Adrenal gland (tissue), 12 donors: ENCODE measurements around the gene CFD. TPM values are rescaled to one million over a fixed set of nuclear protein-coding genes. Genes with fewer than 3 reads are reported as not detected.
"Not testable (repeated sequence)": the region's sequence is repeated elsewhere in the genome, so short reads cannot be mapped to it uniquely, and the experiment has no call there.

Source experiments
- DNase-seq, 7 donors: peaks; one replicate each; pipeline ENCODE4 v3.0.0-alpha.2; 2019 to 2020
- H3K27ac ChIP-seq, 5 donors: fragments of 200-600 bp; sonication (generic) in 4 of 5; 1 replicate in 3 of 5; 2 replicates in 2 of 5; pipeline versions ENCODE4 v1.5.1 to v1.8.0; 2016 to 2020; ENCODE audit warnings: mild to moderate bottlenecking in 1 of 5
- H3K27me3 ChIP-seq: fragments of 200-600 bp; 2 replicates; pipeline ENCODE4 v1.8.0; 2021
- H3K36me3 ChIP-seq, 2 donors: fragments of 200-600 bp; replicated peaks in 1 of 2; 1 replicate in 1 of 2; 2 replicates in 1 of 2; pipeline versions ENCODE4 v1.5.1 to v1.8.0; 2018 to 2022
- H3K4me1 ChIP-seq, 2 donors: fragments of 200-600 bp; replicated peaks in 1 of 2; 1 replicate in 1 of 2; 2 replicates in 1 of 2; pipeline versions ENCODE4 v1.5.1 to v1.8.0; 2018 to 2021
- H3K4me3 ChIP-seq, 4 donors: fragments of 200-600 bp; sonication (generic) in 3 of 4; one replicate each; pipeline ENCODE4 v1.5.1; 2016 to 2018
- H3K9me3 ChIP-seq, 3 donors: fragments of 200-600 bp; sonication (generic) in 1 of 3; replicated peaks in 1 of 3; 1 replicate in 2 of 3; 2 replicates in 1 of 3; pipeline versions ENCODE4 v1.5.1 to v1.8.0; 2016 to 2021
- CTCF ChIP-seq, 6 experiments: fragments of 450-650 bp in 4 of 6; fragments of 200-600 bp in 2 of 6; sonication (generic) in 1 of 6; IDR thresholded peaks; 1 replicate in 5 of 6; 2 replicates in 1 of 6; pipeline versions ENCODE4 v1.5.1 to v1.8.0; 2016 to 2021; ENCODE audit warnings: antibody characterized with exemption in 6 of 6, mild to moderate bottlenecking in 2 of 6, moderate library complexity in 1 of 6
- POLR2A ChIP-seq, 2 donors: fragments of 450-650 bp; IDR thresholded peaks; one replicate each; pipeline ENCODE4 v1.6.1; 2017; ENCODE audit warnings: antibody characterized with exemption in 2 of 2, mild to moderate bottlenecking in 2 of 2, moderate library complexity in 1 of 2
- WGBS, 4 donors: extraction: QIAGEN DNeasy Blood & Tissue Kit in 2 of 4; methylation state at CpG; one replicate each; pipeline versions ENCODE4 v1.1.5 to v1.1.7; 2013 to 2017; 5-methylcytosine and 5-hydroxymethylcytosine counted together
- intact Hi-C, 2 donors: fragments of 100-400 bp; cut with DNase I; formaldehyde crosslinking; loops; one replicate each; pipeline versions ENCODE4 v1.14.1 to v1.15.0; 2022 to 2023
- polyA plus RNA-seq, 3 donors: library from polyadenylated mRNA; stranded (reverse); fragments of 200-250 nt in 2 of 3; fragments of 350-450 nt in 1 of 3; fragmentation: Illumina TruSeq in 1 of 3; extraction: RNeasy Lipid Tissue Mini Kit (QIAGEN cat#74804) in 1 of 3; gene quantifications; one replicate each; pipeline ENCODE4 v1.2.3, GENCODE V29; 2013 to 2014
- total RNA-seq, 9 donors: library from RNA; depleted of rRNA in 4 of 9; stranded (reverse); fragments of >200 nt in 4 of 9; fragments of 120-200 nt in 1 of 9; fragmentation: NEBNext Ultra II Directional in 1 of 9; extraction: Animal tissue kit (Norgen Biotek cat#: 25700) in 1 of 9; gene quantifications; one replicate each; pipeline versions ENCODE4 v1.1.0 to v1.2.4, GENCODE V29; 2013 to 2023
- donor health status: healthy with polysubstance abuse.
- donor health status: Bipolar disorder and iron deficiency.
- donor health status: DM: yes; HTN: yes; CAD: no.
- donor health status: DM: no; HTN: no; CAD: no.
- donor health status: DM: no; HTN: no; CAD: no.
- donor health status: DM: yes; HTN: yes; CAD: no.

The CFD gene
- total and polyA plus RNA-seq, 12 donors, result 0.92 to 466 (median 55.1) TPM

GRCh38 chr19:814152-815078, 45.0 kb upstream of the CFD start:
- DNase-seq, result peak in 1 of 7 donors; percentile 35
- Histone ChIP-seq H3K9me3 (no peaks in the 10 kb centered on the region), H3K4me3 (no peak overlapping the region), H3K36me3 (peaks cover 0 to 28% of the 10 kb centered on the region in 2 donors), H3K27ac (no peak overlapping the region), H3K27me3 (no peaks in the 10 kb centered on the region), H3K4me1 (no peaks in the 10 kb centered on the region)
- intact Hi-C loops, result no loop called here
- 88 to 94% (median 89%) methylated on average over 31 to 49 of the region's 49 CpGs for WGBS, 4 donors
- TF ChIP-seq CTCF (IDR thresholded peaks at IDR 0.05) (no peak), POLR2A (IDR thresholded peaks at IDR 0.05) (no peak)

DNA sequence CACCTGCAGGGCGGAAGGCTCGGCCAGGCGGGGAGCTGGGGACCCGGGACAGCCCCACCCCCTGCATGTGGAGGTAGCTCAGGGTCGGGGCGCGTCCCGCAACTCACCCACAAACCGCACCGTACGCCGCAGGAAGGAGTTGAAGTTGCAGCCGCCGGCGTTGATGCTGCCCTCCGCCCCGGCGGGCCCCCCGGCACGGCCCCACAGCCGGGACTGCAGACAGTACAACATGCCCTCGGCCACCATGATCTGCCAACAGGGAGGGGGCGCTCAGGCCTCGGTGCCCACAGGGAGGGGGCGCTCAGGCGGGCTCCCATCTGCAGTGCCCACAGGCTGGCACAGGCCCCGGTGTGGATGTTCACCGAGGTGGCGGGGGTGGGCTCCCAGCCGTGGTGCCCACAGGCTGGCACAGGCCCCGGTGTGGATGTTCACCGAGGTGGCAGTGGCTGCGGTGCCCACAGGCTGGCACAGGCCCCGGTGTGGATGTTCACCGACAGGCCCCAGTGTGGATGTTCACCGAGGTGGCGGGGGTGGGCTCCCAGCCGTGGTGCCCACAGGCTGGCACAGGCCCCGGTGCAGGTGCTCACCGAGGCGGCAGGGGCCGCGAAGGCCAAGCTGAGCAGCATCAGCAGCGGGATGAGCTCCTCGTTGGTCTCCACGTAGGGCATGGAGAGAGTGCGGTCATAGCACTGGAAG, 44.2 kb upstream of the CFD start:
- Histone ChIP-seq H3K9me3 (no peaks in the 10 kb centered on the region), H3K36me3 (peaks cover 0 to 20% of the 10 kb centered on the region in 2 donors), H3K27me3 (no peaks in the 10 kb centered on the region), H3K4me1 (no peaks in the 10 kb centered on the region), H3K4me3 (no peak overlapping the region), H3K27ac (no peak overlapping the region)
- peak in 1 of 7 donors; percentile 33 for DNase-seq
- 89 to 94% (median 94%) methylated on average over 15 to 47 of the region's 47 CpGs for WGBS, 4 donors
- TF ChIP-seq POLR2A (IDR thresholded peaks at IDR 0.05) (no peak), CTCF (IDR thresholded peaks at IDR 0.05) (no peak)
- intact Hi-C loops, result no loop called here

GRCh38 chr19:815775-816499, 43.5 kb upstream of the CFD start:
- no peak for DNase-seq
- H3K4me3 ChIP-seq, result no peak overlapping the region
- WGBS, 4 donors, result 93 to 97% (median 95%) methylated on average over 11 to 13 of the region's 13 CpGs
- peaks cover 0 to 13% of the 10 kb centered on the region in 2 donors for H3K36me3 ChIP-seq
- no peaks in the 10 kb centered on the region for H3K27me3 ChIP-seq
- H3K4me1 ChIP-seq, result no peaks in the 10 kb centered on the region
- intact Hi-C loops, result no loop called here
- H3K9me3 ChIP-seq, result no peaks in the 10 kb centered on the region
- H3K27ac ChIP-seq, result no peak overlapping the region
- TF ChIP-seq CTCF (IDR thresholded peaks at IDR 0.05) (no peak), POLR2A (IDR thresholded peaks at IDR 0.05) (no peak)

DNA sequence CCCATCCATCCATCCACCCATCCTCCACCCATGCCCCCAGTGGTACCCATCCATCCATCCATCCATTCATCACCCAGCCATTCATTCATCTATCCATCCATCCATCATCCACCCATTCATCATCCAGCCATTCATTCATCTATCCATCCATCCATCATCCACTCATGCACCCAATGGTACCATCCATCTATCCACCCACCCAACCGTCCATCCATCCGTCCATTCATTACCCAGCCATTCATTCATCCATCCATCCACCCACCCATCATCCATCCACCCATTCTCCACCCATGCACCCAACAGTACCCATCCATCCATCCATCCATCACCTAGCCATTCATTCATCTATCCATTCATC, 43.0 kb upstream of the CFD start:
- Histone ChIP-seq H3K27me3 (peaks cover 3% of the 10 kb centered on the region), H3K27ac (no peak overlapping the region), H3K4me3 (no peak overlapping the region), H3K9me3 (no peaks in the 10 kb centered on the region), H3K36me3 (peaks cover 0 to 8% of the 10 kb centered on the region in 2 donors), H3K4me1 (peaks cover 0 to 2% of the 10 kb centered on the region in 2 donors)
- intact Hi-C loops, result no loop called here
- TF ChIP-seq POLR2A (IDR thresholded peaks at IDR 0.05) (no peak), CTCF (IDR thresholded peaks at IDR 0.05) (no peak)
- 86 to 98% (median 93%) methylated on average over 2 of the region's 2 CpGs for WGBS, 4 donors
- DNase-seq, result no peak

- peaks cover 21% of the 10 kb centered on the region for H3K27me3 ChIP-seq
- DNase-seq, intact Hi-C loops, H3K4me1 ChIP-seq, H3K36me3 ChIP-seq, H3K4me3 ChIP-seq, H3K27ac ChIP-seq, H3K9me3 ChIP-seq: not testable (repeated sequence)
- WGBS, 4 donors, result 85 to 96% (median 93%) methylated on average over 5 of the region's 5 CpGs
Measured at GRCh38 chr19:820212-820611, 39.3 kb upstream of the CFD start.
